Stomach (tissue), 4 donors: ENCODE measurements around the gene PPP1R1C.

Experiments
- EP300 ChIP-seq: sonication (generic); formaldehyde crosslinking; IDR thresholded peaks from one replicate; pipeline ENCODE4 v1.6.1; 2017; ENCODE audit warnings: antibody characterized with exemption
- POLR2AphosphoS5 ChIP-seq, 3 donors: sonication (generic); formaldehyde crosslinking; IDR thresholded peaks; one replicate each; pipeline ENCODE4 v1.6.1; 2016; ENCODE audit warnings: antibody characterized with exemption in 3 of 3
- TF ChIP-seq, protein P1 (sequence below), 7 experiments: fragments of 450-650 bp in 4 of 7; fragments of 200-600 bp in 3 of 7; sonication (generic) in 3 of 7; IDR thresholded peaks; one replicate each; pipeline ENCODE4 v1.5.1; 2016 to 2019; ENCODE audit warnings: antibody characterized with exemption in 7 of 7, control low read depth in 2 of 7, mild to moderate bottlenecking in 1 of 7

DNA sequence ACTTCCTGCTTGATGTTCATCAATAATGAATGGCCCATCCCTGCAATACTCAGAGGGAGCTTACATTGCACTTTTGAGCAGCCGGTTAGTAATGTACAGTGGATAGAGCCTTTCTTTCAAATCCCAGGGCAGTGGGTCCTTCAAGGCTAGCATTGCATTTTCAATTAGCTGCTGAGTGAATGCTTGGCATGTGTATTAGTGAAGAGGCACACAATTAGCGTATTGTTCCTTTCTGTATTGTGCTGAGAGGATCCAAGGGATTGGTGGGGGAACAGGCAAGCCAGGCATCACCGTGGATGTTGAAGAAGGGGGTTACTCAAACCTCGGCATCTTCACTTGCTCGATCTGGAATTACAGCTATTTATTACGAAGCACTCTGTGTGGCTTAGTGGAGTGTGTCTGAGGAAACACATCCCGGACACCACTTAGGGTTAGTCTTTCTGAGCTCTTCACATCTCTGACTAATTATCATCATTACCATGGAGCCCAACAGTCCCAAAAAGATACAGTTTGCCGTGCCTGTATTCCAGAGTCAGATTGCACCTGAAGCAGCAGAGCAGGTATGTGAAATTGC is at the start of gene PPP1R1C:
- TF ChIP-seq EP300 (no peak), POLR2AphosphoS5 (IDR thresholded peaks at IDR 0.05) (no peak)
- TF ChIP-seq, protein P1, sequence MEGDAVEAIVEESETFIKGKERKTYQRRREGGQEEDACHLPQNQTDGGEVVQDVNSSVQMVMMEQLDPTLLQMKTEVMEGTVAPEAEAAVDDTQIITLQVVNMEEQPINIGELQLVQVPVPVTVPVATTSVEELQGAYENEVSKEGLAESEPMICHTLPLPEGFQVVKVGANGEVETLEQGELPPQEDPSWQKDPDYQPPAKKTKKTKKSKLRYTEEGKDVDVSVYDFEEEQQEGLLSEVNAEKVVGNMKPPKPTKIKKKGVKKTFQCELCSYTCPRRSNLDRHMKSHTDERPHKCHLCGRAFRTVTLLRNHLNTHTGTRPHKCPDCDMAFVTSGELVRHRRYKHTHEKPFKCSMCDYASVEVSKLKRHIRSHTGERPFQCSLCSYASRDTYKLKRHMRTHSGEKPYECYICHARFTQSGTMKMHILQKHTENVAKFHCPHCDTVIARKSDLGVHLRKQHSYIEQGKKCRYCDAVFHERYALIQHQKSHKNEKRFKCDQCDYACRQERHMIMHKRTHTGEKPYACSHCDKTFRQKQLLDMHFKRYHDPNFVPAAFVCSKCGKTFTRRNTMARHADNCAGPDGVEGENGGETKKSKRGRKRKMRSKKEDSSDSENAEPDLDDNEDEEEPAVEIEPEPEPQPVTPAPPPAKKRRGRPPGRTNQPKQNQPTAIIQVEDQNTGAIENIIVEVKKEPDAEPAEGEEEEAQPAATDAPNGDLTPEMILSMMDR (IDR thresholded peaks at IDR 0.05) = no peak
